Retina (tissue), 1 donor: ENCODE results near the gene NCKAP1.
"Not testable (repeated sequence)": the region's sequence is repeated elsewhere in the genome, so short reads cannot be mapped to it uniquely, and the experiment has no call there.

Source experiments
- DNase-seq: peaks from one replicate; pipeline ENCODE4 v3.0.0-alpha.2; 2016

Gene NCKAP1

DNA sequence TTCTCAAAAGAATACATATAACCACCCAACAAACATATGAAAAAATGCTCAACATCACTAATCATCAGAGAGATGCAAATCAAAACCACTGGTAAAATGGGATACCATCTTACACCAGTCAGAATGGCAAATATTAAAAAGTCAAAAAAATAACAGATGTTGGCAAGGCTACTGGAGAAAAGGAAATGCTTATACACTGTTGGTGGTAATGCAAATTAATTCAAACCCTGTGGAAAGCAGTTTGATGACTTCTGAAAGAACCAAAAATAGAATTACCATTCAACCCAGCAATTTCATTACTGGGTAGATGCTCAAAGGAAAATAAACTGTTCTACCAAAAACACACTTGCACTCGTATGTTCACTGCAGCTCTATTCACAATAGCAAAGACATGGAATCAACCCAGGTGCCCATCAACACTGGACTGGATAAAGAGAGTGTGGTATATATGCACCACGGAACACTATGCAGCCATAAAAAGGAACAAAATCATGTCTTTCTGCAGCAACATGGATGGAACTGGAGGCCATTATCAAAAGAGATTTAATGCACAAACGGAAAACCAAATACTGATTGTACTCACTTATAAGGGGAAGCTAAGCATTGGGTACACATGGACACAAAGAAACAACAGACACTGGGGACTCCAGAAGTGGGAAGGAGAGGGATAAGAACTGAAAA is 38.8 kb downstream of the NCKAP1 start:
- DNase-seq = no peak

DNA sequence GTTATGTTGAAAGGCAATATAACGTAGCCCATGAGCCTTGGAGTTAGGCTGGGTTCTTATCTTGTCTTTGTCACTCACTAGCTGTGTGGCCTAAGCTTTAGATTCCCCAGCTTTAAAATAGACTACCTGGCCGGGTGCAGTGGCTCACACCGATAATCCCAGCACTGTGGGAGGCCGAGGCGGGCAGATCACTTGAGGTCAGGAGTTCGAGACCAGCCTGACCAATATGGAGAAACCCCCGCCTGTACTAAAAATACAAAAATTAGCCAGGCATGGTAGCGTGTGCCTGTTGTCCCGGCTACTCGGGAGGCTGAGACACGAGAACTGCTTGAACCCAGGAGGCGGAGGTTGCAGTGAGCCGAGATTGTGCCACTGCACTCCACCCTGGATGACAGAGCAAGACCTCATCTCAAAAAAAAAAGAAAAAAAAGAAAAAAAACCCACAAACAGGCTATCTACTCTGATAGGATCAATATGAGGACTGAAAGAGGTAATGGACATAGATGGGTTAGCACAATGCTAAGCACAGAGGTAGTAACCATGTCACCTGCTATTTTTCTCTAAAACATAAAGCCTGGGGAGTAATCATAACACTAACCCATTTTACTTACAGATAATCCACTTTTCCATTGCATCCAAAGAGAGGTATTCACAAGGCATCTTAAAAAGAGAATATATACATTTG is 43.9 kb downstream of the NCKAP1 start:
- DNase-seq = no peak

DNA sequence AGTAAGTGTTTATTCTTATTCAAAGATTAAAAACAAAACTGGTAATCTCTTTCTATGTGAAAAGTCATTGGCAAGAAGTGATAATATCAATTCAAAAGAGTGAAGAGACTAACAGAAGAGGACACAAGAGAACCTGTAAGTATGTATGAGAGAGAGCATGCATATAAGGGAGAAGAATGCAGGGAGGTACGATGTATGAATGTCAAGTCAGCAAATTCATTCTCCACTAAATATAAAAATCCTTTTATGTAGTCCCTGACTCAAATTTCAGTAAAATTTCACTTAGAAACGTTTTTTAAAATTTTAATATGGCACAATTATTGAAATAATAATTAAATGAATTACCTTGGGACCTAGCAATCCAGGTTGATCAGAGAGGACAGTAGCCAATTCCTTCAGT is 55.3 kb downstream of the NCKAP1 start:
- DNase-seq = no peak

- not testable (repeated sequence) for DNase-seq
These were observed 56.8 kb downstream of the NCKAP1 start for GRCh38 chr2:182981475-182981874.

GRCh38 chr2:182980652-182981051 is 57.6 kb downstream of the NCKAP1 start:
- no peak for DNase-seq

DNA sequence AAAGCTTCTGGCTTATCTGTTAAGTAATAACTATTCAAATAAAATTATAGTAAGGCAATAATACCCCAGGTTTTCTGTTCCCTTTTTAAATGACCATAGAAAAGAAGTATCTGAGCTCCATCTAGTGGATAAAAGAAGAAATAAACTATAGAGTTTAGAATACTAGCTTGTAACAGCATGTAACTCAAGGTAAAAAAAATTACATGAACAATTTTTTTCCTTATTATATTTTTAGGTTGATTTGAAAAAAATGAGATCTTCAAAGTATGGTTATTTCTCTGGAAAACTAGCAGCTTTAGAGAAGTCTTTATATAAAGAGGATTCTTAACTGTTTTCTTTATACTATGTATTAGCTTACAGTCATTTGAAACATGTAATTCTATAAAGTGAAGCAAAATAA is 58.1 kb downstream of the NCKAP1 start:
- DNase-seq = no peak

DNA sequence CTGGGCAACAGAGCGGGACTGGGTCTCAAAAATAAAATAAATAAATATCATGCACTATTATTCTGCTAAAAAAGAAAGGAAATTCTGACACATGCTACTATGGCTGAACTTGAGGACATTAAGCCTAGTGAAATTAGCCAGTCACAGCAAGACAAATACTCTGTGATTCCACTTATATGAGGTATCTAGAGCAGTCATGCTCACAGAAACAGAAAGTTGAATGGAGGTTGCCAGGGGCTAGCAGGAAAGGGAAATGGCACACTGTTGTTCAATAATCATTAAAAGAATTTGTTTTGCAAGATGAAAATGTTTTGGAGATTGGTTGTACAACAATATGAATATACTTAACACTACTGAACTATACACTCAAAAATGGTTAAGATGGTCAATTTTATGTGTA is 60.8 kb downstream of the NCKAP1 start:
- no peak for DNase-seq

DNA sequence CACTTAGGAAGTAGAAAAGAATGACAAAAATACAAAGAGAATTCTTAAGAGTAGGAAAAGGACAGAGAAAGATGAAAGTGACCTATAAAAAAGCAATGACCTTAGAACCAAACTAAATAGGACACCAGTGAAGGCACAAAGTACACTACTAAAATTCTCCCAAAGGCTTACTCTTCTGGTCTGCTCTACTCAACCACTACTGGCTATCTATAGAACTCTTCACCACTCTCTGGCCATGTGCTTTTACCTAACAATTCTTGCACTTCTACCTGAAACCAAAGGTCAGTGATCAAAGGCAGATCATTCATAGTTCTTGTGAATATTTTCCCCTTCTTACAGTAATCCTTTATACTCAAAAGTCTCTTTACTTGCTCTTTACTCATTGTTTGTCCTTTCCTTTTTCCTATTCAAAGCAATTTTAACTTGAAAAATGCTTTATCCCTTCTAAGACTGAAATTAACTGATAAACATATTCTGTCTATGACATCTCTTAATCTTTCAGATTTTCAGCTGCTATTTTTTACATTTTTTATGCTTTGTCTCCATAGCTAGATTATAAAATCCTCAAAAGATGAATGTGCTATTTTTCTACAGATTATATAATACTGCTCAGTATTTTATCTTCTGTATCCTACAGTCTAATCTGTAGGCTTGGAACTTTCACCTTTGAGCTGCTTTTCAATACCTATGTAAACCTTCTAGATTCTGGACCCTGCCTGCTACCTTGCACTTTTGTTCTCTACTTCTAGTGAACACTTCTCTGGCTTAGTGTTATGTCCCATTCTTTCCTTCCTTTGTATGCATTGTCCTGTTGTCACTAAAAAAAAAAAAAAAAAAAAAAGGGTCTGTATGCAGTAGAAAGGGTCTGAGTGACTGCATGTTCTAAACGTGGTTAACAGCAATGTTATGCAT is 64.6 kb downstream of the NCKAP1 start:
- no peak for DNase-seq

DNA sequence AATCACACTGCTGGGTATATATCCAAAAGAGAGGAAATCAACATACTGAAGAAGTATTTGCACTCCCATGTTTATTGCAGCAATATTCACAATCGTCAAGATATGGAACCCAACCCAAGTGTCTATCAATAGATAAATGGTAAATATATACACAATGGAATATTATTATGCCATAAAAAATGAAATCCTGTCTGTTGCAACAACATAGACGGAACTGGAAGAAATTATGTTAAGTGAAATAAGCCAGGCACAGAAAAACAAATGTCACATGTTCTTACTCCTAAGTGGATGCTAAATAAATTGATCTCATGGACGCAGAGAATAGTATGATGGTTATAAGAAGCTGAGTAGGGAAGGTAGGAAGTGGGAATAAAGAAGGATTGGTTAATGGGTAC is 65.7 kb downstream of the NCKAP1 start:
- DNase-seq = no peak

- DNase-seq = no peak
These were observed 66.3 kb downstream of the NCKAP1 start for GRCh38 chr2:182971820-182972547.

DNA sequence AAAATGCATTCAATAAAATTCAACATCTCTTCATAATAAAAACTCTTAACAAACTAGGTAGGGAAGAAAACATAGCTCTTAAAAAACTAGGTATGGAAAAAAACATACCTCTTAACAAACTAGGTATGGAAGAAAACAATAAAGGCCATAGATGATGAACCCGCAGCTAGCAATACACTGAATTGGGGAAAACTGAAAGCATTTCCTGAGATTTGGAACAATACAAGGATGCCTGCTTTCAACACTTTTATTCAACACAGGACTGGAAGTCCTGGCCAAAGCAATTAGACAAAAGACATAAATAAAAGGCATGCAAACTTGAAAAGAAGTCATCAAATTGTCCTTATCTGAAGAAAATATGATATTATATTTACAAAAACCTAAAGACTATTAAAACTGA is 67.8 kb downstream of the NCKAP1 start:
- no peak for DNase-seq

DNA sequence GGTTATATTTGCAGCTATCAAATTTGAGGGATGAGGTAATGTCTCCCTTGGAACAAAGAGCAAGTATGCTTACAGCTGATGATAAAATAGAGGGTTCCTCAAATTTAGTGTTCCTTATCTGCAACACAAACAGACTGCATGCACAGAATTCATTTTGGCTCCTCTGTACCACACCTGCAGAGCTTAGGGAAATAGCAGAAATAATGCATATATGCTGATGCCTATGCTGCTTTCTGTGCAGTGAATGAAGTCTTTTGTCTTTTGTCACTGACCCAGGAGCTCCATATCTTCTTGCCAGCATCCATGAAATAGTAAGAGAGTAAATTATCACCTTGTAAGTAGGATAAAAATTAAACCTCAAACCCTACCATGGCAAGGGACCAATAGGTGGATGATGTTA is 69.8 kb downstream of the NCKAP1 start:
- DNase-seq = no peak

- not testable (repeated sequence) for DNase-seq
These were observed 71.9 kb downstream of the NCKAP1 start for GRCh38 chr2:182966356-182966755.

GRCh38 chr2:182962641-182963040 is 75.6 kb downstream of the NCKAP1 start:
- DNase-seq = no peak

GRCh38 chr2:182960869-182961268 is 77.4 kb downstream of the NCKAP1 start:
- not testable (repeated sequence) for DNase-seq

- DNase-seq = no peak
These were observed 83.5 kb downstream of the NCKAP1 start for GRCh38 chr2:182954789-182955188.

DNA sequence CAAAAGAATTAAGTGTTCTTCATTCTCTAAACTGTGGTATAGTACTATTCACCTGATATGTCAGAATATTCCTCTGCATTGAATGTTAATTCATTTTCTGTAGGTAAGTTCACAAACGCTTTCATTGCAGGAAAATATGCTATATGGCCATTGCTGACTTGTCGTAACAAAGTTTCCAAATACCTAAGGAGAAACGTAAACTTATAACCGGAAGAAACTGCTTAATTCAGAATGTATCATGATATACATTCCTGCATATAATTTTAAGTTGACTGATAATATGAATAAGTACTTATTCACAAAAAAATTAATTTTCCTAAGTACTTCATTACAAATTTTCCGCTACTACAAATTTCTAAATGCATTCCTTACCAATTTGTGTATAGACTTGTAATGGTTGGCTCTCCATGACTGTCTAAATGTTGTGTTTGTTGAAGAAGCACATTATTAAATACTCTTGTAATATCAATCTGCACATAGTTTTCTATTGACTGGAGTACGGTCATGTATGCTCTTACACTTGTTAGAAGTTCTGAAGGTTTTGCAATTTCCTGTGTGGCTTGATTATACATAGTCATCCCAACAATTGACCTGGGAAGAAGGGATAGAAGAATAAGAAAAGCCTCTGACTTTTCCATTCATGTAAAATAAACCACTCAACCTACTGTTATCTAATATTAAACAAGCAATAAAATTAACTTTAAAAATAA is 85.4 kb downstream of the NCKAP1 start:
- DNase-seq = no peak

GRCh38 chr2:182951948-182952663 is 86.2 kb downstream of the NCKAP1 start:
- no peak for DNase-seq

GRCh38 chr2:182950546-182950945 is 87.7 kb downstream of the NCKAP1 start:
- no peak for DNase-seq

GRCh38 chr2:182949572-182950189 is 88.6 kb downstream of the NCKAP1 start:
- no peak for DNase-seq

GRCh38 chr2:182949052-182949451 is 89.2 kb downstream of the NCKAP1 start:
- DNase-seq = no peak
